ENCODE results near the gene TEX53.

DNA sequence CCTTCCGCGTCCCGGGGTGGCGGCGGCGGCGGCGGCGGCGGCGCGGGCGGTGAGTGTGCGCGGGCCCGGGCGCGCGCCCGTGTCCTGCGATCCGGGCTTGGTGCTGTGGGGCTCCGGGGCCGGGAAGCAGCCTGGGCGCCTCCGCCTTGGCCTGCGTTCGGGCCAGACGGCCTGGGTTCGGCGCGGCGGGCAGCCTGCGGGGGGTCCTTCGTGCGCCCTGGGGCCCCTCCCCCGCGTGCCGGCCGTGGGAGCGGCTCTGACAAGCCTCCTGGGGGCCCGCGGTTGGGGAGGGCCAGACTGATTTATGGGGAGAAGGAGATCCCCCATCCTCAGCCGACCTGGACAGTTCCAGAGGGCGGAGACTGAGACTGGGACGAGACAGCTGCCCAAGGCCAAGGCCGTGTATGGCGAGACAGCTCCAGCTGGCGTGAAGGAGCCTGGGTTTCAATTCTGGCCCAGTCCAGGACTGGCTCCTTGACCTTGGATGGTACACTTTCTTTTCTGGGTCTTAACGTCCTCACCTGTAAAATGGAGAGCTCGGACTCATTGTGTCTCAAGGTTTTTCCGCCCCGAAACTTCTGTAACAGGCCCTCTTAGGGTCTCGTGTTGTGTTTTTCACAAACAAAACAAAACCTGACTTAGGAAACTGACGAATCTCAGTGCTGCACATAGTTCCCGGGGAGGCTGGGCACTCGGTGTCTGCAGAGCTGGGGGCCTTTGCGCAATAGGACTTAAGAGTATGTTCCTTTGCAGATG lies 45.9 kb downstream of the TEX53 start:
- no peak for TF ChIP-seq YY1 (IDR thresholded peaks at IDR 0.05; ENCODE audit: insufficient read depth, insufficient read length)
- TF ChIP-seq ZNF274 (IDR thresholded peaks at IDR 0.05; ENCODE audit: low read depth, low read length): no peak
- no peak for TF ChIP-seq SUZ12 (IDR thresholded peaks at IDR 0.05; ENCODE audit: extremely low read depth, insufficient read depth, insufficient read length)

Measured in NT2/D1 (cell line).